IPS-NIHi7 (cell line): ENCODE results near the gene TXNDC11.

Experiments used
- DNase-seq: peaks from one replicate; pipeline ENCODE4 v3.0.0; 2012; ENCODE audit warnings: mixed read lengths; ENCODE audit errors: extremely low spot score

Gene TXNDC11

DNA sequence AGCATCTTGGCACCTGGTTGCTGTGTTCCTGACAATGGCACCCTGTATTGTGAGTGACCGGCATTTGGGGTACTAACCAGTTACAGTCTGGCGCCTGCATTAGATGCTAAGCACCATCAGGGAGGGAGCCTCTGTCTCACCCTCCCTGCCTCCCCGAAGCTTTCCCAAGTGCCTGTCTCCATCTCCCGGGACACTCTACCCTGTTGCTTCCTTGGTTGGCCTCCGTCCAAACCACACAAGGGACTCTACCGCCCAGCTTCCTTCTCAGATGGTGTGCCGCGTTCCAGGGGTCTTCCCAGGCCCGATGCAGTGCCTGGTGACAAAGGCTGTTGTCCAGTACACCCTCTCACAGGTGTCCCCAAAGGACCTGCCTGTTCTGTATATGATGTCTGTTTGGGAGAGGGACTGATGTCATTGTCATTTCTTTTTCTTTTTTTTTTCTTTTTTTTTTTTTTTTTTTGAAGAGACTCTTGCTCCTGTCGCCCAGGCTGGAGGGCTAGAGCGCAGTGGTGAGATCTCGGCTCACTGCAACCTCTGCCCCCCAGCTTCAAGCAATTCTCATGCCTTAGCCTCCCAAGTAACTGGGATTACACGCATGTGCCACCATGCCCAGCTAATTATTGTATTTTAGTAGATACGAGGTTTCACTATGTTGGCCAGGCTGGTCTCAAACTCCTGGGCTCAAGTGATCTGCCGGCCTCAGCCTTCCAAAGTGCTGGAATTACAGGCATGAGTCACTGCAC is 67.7 kb downstream of the TXNDC11 start:
- DNase-seq, result no peak

- DNase-seq, result no peak
Observed at GRCh38 chr16:11674001-11674817, 68.4 kb downstream of the TXNDC11 start.

GRCh38 chr16:11673091-11674000 is 69.3 kb downstream of the TXNDC11 start:
- no peak for DNase-seq

- DNase-seq, result no peak
Observed at GRCh38 chr16:11672206-11673090, 70.2 kb downstream of the TXNDC11 start.

GRCh38 chr16:11671676-11672075 is 71.0 kb downstream of the TXNDC11 start:
- DNase-seq, result no peak

- DNase-seq, result no peak
Observed at GRCh38 chr16:11671271-11671670, 71.4 kb downstream of the TXNDC11 start.

DNA sequence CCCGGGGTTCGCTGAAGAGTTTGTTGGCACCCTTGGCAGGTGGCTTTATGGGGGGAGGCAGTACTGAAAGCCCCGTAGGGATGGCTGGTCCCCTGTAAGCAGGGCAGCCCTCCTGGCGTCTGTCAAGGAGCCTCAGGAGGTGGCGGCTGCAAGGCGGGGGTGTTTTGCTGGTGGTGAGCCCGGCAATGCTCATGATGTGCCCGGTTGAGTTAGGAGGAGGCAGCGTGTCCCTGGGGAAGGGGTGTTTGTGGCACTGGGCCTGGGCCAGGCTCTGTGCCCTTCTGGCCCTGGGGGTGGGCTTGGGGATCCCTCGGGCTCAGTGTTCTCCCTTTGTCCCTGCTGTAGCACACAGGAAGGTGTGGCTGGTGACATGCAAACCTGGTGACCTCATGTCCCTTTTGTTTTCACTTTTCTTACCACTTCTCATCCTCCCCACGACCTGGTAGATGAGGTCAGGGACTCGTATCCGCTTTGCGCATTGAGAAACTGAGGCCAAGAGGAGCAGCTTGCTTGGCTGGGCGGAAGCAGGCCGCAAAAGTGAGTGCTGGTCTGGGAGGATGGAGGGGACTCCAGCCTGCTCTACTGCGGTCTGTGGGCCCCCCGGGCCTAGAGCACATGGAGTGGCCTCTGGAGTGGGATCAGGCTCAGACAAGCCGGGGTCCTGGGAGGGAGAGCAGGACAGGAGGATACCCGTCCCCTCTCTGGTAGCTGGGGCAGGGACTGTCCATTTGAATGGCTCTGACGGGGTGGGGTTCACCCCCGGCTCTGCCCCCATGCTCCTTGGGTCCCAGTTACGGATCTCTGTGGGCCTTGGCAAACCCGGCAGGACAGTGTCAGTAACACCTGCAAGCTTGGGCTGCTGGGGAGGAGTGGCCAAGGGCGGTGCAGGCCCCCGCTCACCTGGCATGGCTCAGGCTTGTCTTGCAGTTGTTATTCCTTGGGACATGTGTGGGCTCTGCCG is 72.2 kb downstream of the TXNDC11 start:
- no peak for DNase-seq

GRCh38 chr16:11669380-11670146 is 73.1 kb downstream of the TXNDC11 start:
- DNase-seq, result no peak

DNA sequence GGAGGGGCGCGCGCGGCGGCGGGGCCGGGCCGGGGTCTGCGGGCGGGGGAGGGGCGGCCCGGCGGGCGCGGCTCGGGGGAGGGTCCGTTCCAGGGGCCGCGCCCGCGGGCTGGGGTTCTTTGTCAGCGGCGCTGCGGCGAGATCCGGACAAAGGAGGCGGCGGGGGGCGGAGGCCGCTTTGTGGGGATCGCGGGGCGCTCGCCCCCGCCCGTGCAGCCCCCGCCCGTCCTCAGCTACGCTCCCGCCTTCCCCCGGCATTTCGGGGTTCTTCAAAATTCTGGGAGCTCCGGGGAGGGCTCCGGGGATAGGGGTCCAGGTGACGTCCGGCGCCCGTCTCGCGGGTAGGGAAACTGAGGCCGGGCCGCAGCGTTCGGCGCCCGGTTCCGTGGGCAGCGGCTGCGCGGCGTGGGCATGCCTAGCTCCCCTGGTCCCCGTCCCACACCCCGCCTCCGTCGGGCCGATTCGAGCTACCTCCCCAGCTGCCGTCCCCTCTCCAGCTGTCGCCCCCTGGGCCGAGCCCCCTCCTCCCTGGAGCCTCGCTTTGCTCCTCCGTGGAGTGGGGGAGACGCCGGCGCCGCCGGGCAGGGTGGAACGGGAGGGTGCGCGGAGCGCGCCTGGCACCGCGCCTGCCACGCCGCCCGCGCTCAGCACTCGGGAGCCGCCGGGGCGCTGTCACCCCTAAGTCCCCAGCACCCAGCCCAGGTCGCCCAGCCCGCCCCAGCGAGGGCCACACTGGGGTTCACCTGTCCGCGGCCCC is 73.9 kb downstream of the TXNDC11 start:
- peak; percentile 57 for DNase-seq

- DNase-seq, result peak; percentile 99
Observed at GRCh38 chr16:11667824-11668622, 74.6 kb downstream of the TXNDC11 start, which contains the start of gene SNN. SNN (plus strand) TSS chr16:11668455; CDS start chr16:11676060, 7,605 bp downstream.

GRCh38 chr16:11667221-11667823 is 75.3 kb downstream of the TXNDC11 start:
- DNase-seq, result no peak

DNA sequence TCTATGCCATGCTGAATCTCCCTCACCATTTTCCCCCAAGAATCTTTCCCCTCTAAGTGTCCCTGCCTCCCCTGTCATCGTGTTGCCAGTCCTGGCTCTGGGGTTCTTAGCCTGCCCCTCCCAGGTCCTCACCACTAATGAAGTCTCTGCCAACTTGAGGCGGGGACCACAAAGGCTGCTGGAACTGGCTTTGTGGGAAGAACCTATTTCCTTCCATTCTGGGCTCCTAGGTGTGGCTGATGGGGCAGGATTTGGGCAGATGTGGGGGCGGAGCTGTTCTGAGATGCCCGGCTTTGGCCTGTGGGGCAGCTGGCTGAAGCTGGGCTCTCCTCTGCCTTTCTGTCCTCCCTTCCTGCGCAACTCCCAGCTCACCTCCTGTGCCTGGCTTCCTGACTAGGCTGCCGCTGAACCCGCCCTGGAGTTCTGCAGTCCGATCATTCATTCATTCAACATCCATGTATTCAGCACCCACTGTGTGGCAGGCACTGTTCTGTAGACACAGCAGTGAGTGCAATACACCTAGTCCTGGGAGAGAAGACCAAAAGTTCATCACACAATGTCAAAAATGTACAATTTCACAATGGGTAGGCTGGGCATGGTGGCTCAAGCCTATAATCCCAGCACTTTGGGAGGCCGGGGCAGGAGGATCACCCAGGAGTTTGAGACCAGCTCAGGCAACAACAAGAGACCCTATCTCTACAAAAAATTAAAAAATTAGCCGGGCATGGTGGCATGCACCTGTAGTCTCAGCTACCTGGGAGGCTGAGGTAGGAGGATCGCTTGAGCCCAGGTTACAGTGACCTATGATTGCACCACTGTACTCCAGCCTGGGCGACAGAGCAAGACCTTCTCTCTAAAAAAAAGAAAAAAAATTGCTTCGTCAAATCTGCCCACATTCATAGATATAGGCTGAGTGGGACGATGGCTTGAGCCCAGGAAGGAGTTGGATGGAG is 76.3 kb downstream of the TXNDC11 start:
- DNase-seq, result no peak

GRCh38 chr16:11665071-11665491 is 77.6 kb downstream of the TXNDC11 start:
- no peak for DNase-seq

- DNase-seq, result no peak
Observed at GRCh38 chr16:11662582-11662981, 80.1 kb downstream of the TXNDC11 start.

GRCh38 chr16:11660565-11660964 is 82.1 kb downstream of the TXNDC11 start:
- no peak for DNase-seq
